SK-N-SH (cell line): ENCODE results near the gene UBTFL1. TPM values are rescaled to one million over a fixed set of nuclear protein-coding genes. Genes with fewer than 3 reads are reported as not detected.

ENCODE experiments used
- CTCF ChIA-PET: fragments of 300-600, 350-600 bp; formaldehyde crosslinking; extraction: SDS; loops from one replicate; lab custom pipeline; 2021; lab: Yijun Ruan, JAX
- POLR2A ChIA-PET: fragments of 350-600 bp; sonication (Branson Sonifier 250); formaldehyde crosslinking; extraction: SDS; loops from one replicate; lab custom pipeline; 2020; ENCODE audit warnings: antibody characterized with exemption, inconsistent platforms; lab: Yijun Ruan, JAX
- DNase-seq: peaks from one replicate; pipeline ENCODE4 v3.0.0; 2012
- H2AFZ ChIP-seq: fragments of 200-600 bp; sonication (generic); 2 replicates; pipeline ENCODE4 v1.8.1; 2016; ENCODE audit warnings: antibody characterized with exemption, mild to moderate bottlenecking, low read depth
- H3F3A ChIP-seq: fragments of 200-600 bp; sonication (generic); replicated peaks from 2 replicates; pipeline ENCODE3; 2016; ENCODE audit warnings: antibody characterized with exemption, mild to moderate bottlenecking; ENCODE audit not compliant: insufficient read depth
- H3K27ac ChIP-seq, 2 experiments: fragments of 200-500 bp in 1 of 2; fragments of 200-600 bp in 1 of 2; sonication (Bioruptor generic) in 1 of 2; sonication (generic), shearing (Covaris generic) in 1 of 2; 2 replicates each; pipeline versions ENCODE4 v1.5.1 to v1.6.1; 2014 to 2016; ENCODE audit warnings: low read depth in 2 of 2, inconsistent platforms in 1 of 2, low read length in 1 of 2, mild to moderate bottlenecking in 1 of 2, mixed read lengths in 1 of 2
- H3K27me3 ChIP-seq: fragments of 200-600 bp; sonication (generic), shearing (Covaris generic); 2 replicates; pipeline ENCODE4 v1.6.1; 2016; ENCODE audit warnings: mixed run types; ENCODE audit not compliant: insufficient read depth
- H3K36me3 ChIP-seq, 2 experiments: fragments of 200-500 bp in 1 of 2; fragments of 200-600 bp in 1 of 2; sonication (Bioruptor generic) in 1 of 2; sonication (generic) in 1 of 2; replicated peaks in 1 of 2; 2 replicates each; pipeline versions ENCODE3 to v1.5.1; 2014 to 2016; ENCODE audit warnings: low read length in 1 of 2, mild to moderate bottlenecking in 1 of 2; ENCODE audit not compliant: insufficient read depth in 2 of 2, control insufficient read depth in 1 of 2
- H3K4me1 ChIP-seq, 2 experiments: fragments of 200-500 bp in 1 of 2; fragments of 200-600 bp in 1 of 2; sonication (Bioruptor generic) in 1 of 2; sonication (generic), shearing (Covaris generic) in 1 of 2; 2 replicates each; pipeline versions ENCODE4 v1.5.1 to v1.6.1; 2014 to 2016; ENCODE audit warnings: low read depth in 1 of 2, low read length in 1 of 2, mixed run types in 1 of 2; ENCODE audit not compliant: insufficient read depth in 2 of 2, control insufficient read depth in 1 of 2
- H3K4me2 ChIP-seq: fragments of 200-600 bp; sonication (generic), shearing (Covaris generic); 2 replicates; pipeline ENCODE4 v1.6.1; 2017; ENCODE audit warnings: mixed run types
- H3K4me3 ChIP-seq, 2 experiments: fragments of 200-500 bp in 1 of 2; fragments of 200-600 bp in 1 of 2; sonication (Bioruptor generic) in 1 of 2; sonication (generic), shearing (Covaris generic) in 1 of 2; 2 replicates each; pipeline versions ENCODE4 v1.5.1 to v1.8.1; 2014 to 2016; ENCODE audit warnings: low read depth in 2 of 2, inconsistent platforms in 1 of 2, low read length in 1 of 2, mild to moderate bottlenecking in 1 of 2, mixed read lengths in 1 of 2, moderate library complexity in 1 of 2
- H3K79me2 ChIP-seq: fragments of 200-600 bp; sonication (generic); 2 replicates; pipeline ENCODE4 v1.8.1; 2017; ENCODE audit warnings: mild to moderate bottlenecking; ENCODE audit not compliant: insufficient read depth
- H3K9ac ChIP-seq: fragments of 200-600 bp; sonication (generic); 2 replicates; pipeline ENCODE4 v1.6.1; 2017; ENCODE audit warnings: mixed run types
- H3K9me2 ChIP-seq: fragments of 200-600 bp; sonication (generic); 2 replicates; pipeline ENCODE4 v1.6.1; 2017; ENCODE audit warnings: mixed run types
- H3K9me3 ChIP-seq: fragments of 200-600 bp; sonication (generic); 2 replicates; pipeline ENCODE4 v1.6.1; 2017; ENCODE audit warnings: mixed run types, mild to moderate bottlenecking, moderate library complexity
- H4K20me1 ChIP-seq: fragments of 200-600 bp; sonication (generic); 2 replicates; pipeline ENCODE4 v1.6.1; 2017; ENCODE audit warnings: mild to moderate bottlenecking, mixed run types; ENCODE audit not compliant: insufficient read depth
- ELF1 ChIP-seq: IDR thresholded peaks from 2 replicates; pipeline ENCODE4 v1.4.0; 2012
- EP300 ChIP-seq, 2 experiments: IDR thresholded peaks; 2 replicates each; pipeline versions ENCODE4 v1.4.0 to v1.6.1; 2012; ENCODE audit warnings: borderline replicate concordance in 1 of 2, low read depth in 1 of 2, low read length in 1 of 2
- EZH2phosphoT487 ChIP-seq: fragments of 200-600 bp; sonication (generic); IDR thresholded peaks from 2 replicates; pipeline ENCODE4 v1.6.1; 2017; ENCODE audit warnings: low read depth, mixed run types, mild to moderate bottlenecking, antibody characterized with exemption, moderate library complexity, borderline replicate concordance
- FOXJ3 ChIP-seq: sonication (generic); formaldehyde crosslinking; IDR thresholded peaks from 2 replicates; pipeline ENCODE4 v1.5.1; 2020; ENCODE audit warnings: mild to moderate bottlenecking, missing genetic modification reagents
- FOXM1 ChIP-seq: IDR thresholded peaks from 2 replicates; pipeline ENCODE4 v1.4.0; 2012; ENCODE audit warnings: low read depth, mild to moderate bottlenecking
- GABPA ChIP-seq: IDR thresholded peaks from 2 replicates; pipeline ENCODE4 v1.4.0; 2012; ENCODE audit warnings: low read depth, mild to moderate bottlenecking
- GATA2 ChIP-seq: sonication (generic); formaldehyde crosslinking; IDR thresholded peaks from 2 replicates; pipeline ENCODE4 v1.5.0; 2020; ENCODE audit warnings: mild to moderate bottlenecking, missing genetic modification reagents
- JUND ChIP-seq: IDR thresholded peaks from 2 replicates; pipeline ENCODE4 v1.4.0; 2012
- MEF2A ChIP-seq: IDR thresholded peaks from 2 replicates; pipeline ENCODE4 v1.4.0; 2012; ENCODE audit warnings: low read depth, borderline replicate concordance
- NRF1 ChIP-seq: IDR thresholded peaks from 2 replicates; pipeline ENCODE4 v1.6.1; 2012; ENCODE audit warnings: low read depth, mild to moderate bottlenecking, low read length
- RAD21 ChIP-seq: IDR thresholded peaks from 2 replicates; pipeline ENCODE4 v1.6.1; 2012; ENCODE audit warnings: mild to moderate bottlenecking, low read length
- RXRA ChIP-seq: IDR thresholded peaks from 2 replicates; pipeline ENCODE4 v1.4.0; 2012; ENCODE audit warnings: low read depth, mild to moderate bottlenecking, borderline replicate concordance
- SIN3A ChIP-seq: IDR thresholded peaks from 2 replicates; pipeline ENCODE4 v1.6.1; 2012; ENCODE audit warnings: low read depth, mild to moderate bottlenecking, low read length, moderate library complexity, borderline replicate concordance
- SMC3 ChIP-seq: IDR thresholded peaks from 2 replicates; pipeline ENCODE4 v1.6.1; 2012; ENCODE audit warnings: low read depth, low read length, improper control_type of control experiment
- TCF12 ChIP-seq: IDR thresholded peaks from 2 replicates; pipeline ENCODE4 v1.4.0; 2012
- TEAD4 ChIP-seq: IDR thresholded peaks from 2 replicates; pipeline ENCODE4 v1.4.0; 2012; ENCODE audit warnings: mild to moderate bottlenecking, borderline replicate concordance; ENCODE audit not compliant: insufficient read depth
- WGBS: methylation state at CpG from one replicate; pipeline ENCODE4 v1.1.6; 2017; ENCODE audit warnings: low lambda C conversion rate; 5-methylcytosine and 5-hydroxymethylcytosine counted together
- polyA plus RNA-seq, 3 experiments: library from polyadenylated mRNA; depleted of rRNA; stranded (reverse); fragments of >200 nt; gene quantifications; 2 replicates each; pipeline ENCODE4 v1.2.3, GENCODE V29; 2012
- TF ChIP-seq, protein P1 (sequence below): IDR thresholded peaks from 2 replicates; pipeline ENCODE4 v1.4.0; 2012; ENCODE audit warnings: low read depth
- TF ChIP-seq, protein P2 (sequence below): IDR thresholded peaks from 2 replicates; pipeline ENCODE4 v1.4.0; 2012; ENCODE audit warnings: low read depth, borderline replicate concordance
- TF ChIP-seq, protein P3 (sequence below): fragments of 150-350 bp; IDR thresholded peaks from 2 replicates; pipeline ENCODE4 v1.6.1; 2017; ENCODE audit warnings: antibody characterized with exemption, low read length, low read depth, borderline replicate concordance
- TF ChIP-seq, protein P4 (sequence below): IDR thresholded peaks from 2 replicates; pipeline ENCODE4; 2012

UBTFL1 gene
- polyA plus RNA-seq, 1 of the 3 experiments (the other 2 are of a cell fraction), result not detected

DNA sequence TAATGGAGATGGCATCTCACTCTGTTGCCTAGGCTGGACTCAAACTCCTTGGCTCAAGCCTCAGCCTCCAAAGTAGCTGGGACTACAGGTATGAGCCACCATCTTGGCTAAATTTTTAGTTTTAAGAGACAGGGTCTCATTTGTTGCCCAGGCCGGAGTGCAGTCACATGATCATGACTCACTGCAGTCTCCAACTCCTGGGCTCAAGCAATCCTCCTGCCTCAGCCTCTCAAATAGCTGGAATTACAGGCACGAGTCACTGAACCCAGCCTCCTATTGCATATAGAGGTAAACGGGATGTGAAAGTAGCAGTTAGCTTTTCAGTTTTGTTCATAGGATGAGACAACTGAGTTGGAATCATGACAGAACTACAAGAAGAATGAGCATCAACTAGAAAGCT is 39.2 kb downstream of the UBTFL1 start:
- Histone ChIP-seq H3K9me3 (no peaks in the 10 kb centered on the region), H3K4me3 (no peak overlapping the region), H3K4me2 (no peak overlapping the region), H3K4me1 (peaks cover 0 to 8% of the 10 kb centered on the region in 2 experiments; a peak in 1 of 4 replicates), H3K36me3 (no peaks in the 10 kb centered on the region), H4K20me1 (no peaks in the 10 kb centered on the region), H3F3A (no peaks in the 10 kb centered on the region), H2AFZ (no peak overlapping the region), H3K9ac (no peak overlapping the region), H3K79me2 (no peaks in the 10 kb centered on the region), H3K9me2 (no peaks in the 10 kb centered on the region; the same call in 1 of the 2 replicates), H3K27ac (no peak overlapping the region), H3K27me3 (no peaks in the 10 kb centered on the region)
- CTCF ChIA-PET, result interaction anchor here (0.9 kb wide), 1 partner anchor 11 kb away, joined by 3 read pairs; no protein-coding TSS in a partner anchor
- POLR2A ChIA-PET, result no interaction called here
- TF ChIP-seq JUND, result no peak
- TF ChIP-seq MEF2A, result no peak
- TF ChIP-seq TEAD4, result no peak
- no peak for TF ChIP-seq FOXJ3 (CRISPR knock-in tag)
- no peak for TF ChIP-seq SMC3
- no peak for TF ChIP-seq GABPA
- no peak for TF ChIP-seq EP300 (IDR thresholded peaks at IDR 0.05; ENCODE audit: borderline replicate concordance in 1 of 2, low read depth in 1 of 2, low read length in 1 of 2)
- no peak for DNase-seq
- 45% methylated on average over 3 of the region's 3 CpGs for WGBS

DNA sequence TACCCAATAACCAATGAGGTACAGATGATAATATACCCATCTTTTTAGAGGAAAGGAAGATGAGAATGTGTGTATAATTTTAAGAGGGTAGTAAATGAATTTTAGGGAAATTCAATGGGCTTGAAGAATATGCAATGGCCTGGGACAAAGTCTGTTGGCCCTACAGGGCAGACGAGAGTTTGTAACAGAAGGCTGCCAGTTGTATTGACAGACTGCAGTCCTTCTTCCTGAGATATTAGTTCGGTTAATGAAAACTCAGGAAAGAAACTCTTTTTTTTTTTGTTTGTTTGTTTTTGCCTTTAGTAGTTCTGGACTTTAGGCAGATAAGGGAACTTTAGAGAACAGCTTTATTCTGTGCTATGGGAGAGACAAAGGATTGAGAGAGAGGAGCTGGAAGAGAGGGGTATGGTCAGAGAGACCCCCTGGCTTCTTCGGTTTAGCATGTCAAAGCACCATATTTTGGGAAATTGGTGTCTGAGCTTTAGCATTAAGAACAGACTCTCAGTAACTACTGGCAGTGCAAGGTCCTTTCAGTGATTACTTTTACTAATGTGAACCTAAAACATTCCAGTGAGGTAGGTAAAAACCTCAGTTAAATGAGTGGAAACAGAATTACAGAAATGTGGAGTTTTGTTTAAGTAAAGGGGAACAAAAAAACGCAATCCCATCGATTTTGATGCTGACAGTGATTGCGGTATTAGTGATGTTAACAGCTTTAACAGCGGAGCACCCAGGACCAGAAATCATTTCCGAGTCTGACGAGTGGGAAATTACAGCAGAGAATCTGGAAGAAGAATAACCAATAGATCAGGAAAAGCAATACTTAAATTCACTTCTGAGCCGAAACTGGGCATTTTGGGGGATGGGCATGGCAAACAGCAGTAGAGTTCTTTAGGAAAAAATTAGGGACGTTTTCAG is 48.1 kb downstream of the UBTFL1 start:
- TF ChIP-seq, protein P1, sequence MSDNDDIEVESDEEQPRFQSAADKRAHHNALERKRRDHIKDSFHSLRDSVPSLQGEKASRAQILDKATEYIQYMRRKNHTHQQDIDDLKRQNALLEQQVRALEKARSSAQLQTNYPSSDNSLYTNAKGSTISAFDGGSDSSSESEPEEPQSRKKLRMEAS, result no peak
- TF ChIP-seq NRF1 (no peak), RXRA (no peak), GATA2 (CRISPR knock-in tag) (no peak), ELF1 (no peak), TCF12 (no peak), SIN3A (no peak), FOXJ3 (CRISPR knock-in tag) (no peak), FOXM1 (no peak), RAD21 (no peak), EZH2phosphoT487 (no peak)
- TF ChIP-seq, protein P2, sequence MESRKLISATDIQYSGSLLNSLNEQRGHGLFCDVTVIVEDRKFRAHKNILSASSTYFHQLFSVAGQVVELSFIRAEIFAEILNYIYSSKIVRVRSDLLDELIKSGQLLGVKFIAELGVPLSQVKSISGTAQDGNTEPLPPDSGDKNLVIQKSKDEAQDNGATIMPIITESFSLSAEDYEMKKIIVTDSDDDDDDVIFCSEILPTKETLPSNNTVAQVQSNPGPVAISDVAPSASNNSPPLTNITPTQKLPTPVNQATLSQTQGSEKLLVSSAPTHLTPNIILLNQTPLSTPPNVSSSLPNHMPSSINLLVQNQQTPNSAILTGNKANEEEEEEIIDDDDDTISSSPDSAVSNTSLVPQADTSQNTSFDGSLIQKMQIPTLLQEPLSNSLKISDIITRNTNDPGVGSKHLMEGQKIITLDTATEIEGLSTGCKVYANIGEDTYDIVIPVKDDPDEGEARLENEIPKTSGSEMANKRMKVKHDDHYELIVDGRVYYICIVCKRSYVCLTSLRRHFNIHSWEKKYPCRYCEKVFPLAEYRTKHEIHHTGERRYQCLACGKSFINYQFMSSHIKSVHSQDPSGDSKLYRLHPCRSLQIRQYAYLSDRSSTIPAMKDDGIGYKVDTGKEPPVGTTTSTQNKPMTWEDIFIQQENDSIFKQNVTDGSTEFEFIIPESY, result no peak
- TF ChIP-seq, protein P3, sequence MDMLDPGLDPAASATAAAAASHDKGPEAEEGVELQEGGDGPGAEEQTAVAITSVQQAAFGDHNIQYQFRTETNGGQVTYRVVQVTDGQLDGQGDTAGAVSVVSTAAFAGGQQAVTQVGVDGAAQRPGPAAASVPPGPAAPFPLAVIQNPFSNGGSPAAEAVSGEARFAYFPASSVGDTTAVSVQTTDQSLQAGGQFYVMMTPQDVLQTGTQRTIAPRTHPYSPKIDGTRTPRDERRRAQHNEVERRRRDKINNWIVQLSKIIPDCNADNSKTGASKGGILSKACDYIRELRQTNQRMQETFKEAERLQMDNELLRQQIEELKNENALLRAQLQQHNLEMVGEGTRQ, result no peak
- TF ChIP-seq, protein P4, sequence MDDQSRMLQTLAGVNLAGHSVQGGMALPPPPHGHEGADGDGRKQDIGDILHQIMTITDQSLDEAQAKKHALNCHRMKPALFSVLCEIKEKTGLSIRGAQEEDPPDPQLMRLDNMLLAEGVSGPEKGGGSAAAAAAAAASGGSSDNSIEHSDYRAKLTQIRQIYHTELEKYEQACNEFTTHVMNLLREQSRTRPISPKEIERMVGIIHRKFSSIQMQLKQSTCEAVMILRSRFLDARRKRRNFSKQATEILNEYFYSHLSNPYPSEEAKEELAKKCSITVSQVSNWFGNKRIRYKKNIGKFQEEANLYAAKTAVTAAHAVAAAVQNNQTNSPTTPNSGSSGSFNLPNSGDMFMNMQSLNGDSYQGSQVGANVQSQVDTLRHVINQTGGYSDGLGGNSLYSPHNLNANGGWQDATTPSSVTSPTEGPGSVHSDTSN, result no peak
- no peak overlapping the region; the same call in 1 of the 2 replicates for H3K9ac ChIP-seq

More for the DNA sequence above, 48.1 kb downstream of the UBTFL1 start:
- peak overlapping the region in 1 of 2 experiments; percentile 95; a peak in 2 of 4 replicates for H3K27ac ChIP-seq
- ChIA-PET POLR2A (interaction anchor here (0.6 to 1.2 kb wide), 2 partner anchors 15 to 643 kb away, joined by 3 to 4 read pairs; partner anchors contain the start of gene NOX4), CTCF (interaction anchor here (0.7 to 1.2 kb wide), 4 partner anchors 21 to 92 kb away, joined by 3 to 5 read pairs (median 3); no protein-coding TSS in a partner anchor)
- H3K4me2 ChIP-seq, result peak overlapping the region; percentile 83
- peak overlapping the region; percentile 71 for H3K4me3 ChIP-seq
- H3K9me2 ChIP-seq, result no peaks in the 10 kb centered on the region
- no peaks in the 10 kb centered on the region for H3K79me2 ChIP-seq
- 55% methylated on average over 11 of the region's 11 CpGs for WGBS
- no peaks in the 10 kb centered on the region for H3K27me3 ChIP-seq
- no peaks in the 10 kb centered on the region for H3K36me3 ChIP-seq
- no peaks in the 10 kb centered on the region for H3F3A ChIP-seq
- H4K20me1 ChIP-seq, result no peaks in the 10 kb centered on the region
- H3K9me3 ChIP-seq, result no peaks in the 10 kb centered on the region
- DNase-seq, result no peak
- no peaks in the 10 kb centered on the region; a peak in 3 of 4 replicates for H3K4me1 ChIP-seq
- H2AFZ ChIP-seq, result peak overlapping the region; percentile 95
